A673 (cell line): Measurements from ENCODE around the gene SSC4D. TPM values are rescaled to one million over a fixed set of nuclear protein-coding genes. Genes with fewer than 3 reads are reported as not detected.
"Not testable (repeated sequence)": the region's sequence is repeated elsewhere in the genome, so short reads cannot be mapped to it uniquely, and the experiment has no call there.

ENCODE experiments used
- BruUV-seq: library from RNA; stranded (reverse); fragments of 400-500 nt; replicated peaks from 2 replicates; lab custom pipeline; 2021; lab: Mats Ljungman, UMichigan
- CTCF ChIA-PET: fragments of 300-600 bp; sonication (Branson Sonifier 250); formaldehyde crosslinking; loops from one replicate; lab custom pipeline; 2022; ENCODE audit warnings: antibody characterized with exemption; lab: Charles Lee
- POLR2A ChIA-PET: fragments of 300-600 bp; sonication (Branson Sonifier 250); formaldehyde crosslinking; loops from one replicate; lab custom pipeline; 2022; ENCODE audit warnings: antibody characterized with exemption; ENCODE audit not compliant: low non-redundant PET; lab: Charles Lee
- DNase-seq: peaks from one replicate; pipeline ENCODE4 v3.0.0-alpha.2; 2015; ENCODE audit warnings: low spot score
- H3K27ac ChIP-seq: fragments of 200-600 bp; sonication (generic); 2 replicates; pipeline ENCODE4 v1.5.1; 2016; ENCODE audit warnings: mixed run types, low read depth, mild to moderate bottlenecking, mixed read lengths, antibody characterized with exemption, low read length; ENCODE audit not compliant: poor library complexity, severe bottlenecking
- H3K27me3 ChIP-seq: fragments of 200-600 bp; sonication (generic); replicated peaks from 2 replicates; pipeline ENCODE4 v1.6.1; 2017; ENCODE audit warnings: mixed run types, low read depth, mild to moderate bottlenecking, mixed read lengths, antibody characterized with exemption, low read length; ENCODE audit not compliant: insufficient read depth, poor library complexity
- H3K36me3 ChIP-seq: fragments of 200-600 bp; sonication (generic); 2 replicates; pipeline ENCODE4 v1.6.1; 2016; ENCODE audit warnings: mixed run types, mild to moderate bottlenecking, mixed read lengths, antibody characterized with exemption, low read length; ENCODE audit not compliant: insufficient read depth, poor library complexity, severe bottlenecking
- H3K4me1 ChIP-seq: fragments of 200-600 bp; sonication (generic); 2 replicates; pipeline ENCODE4 v1.6.1; 2017; ENCODE audit warnings: mixed run types, mild to moderate bottlenecking, mixed read lengths, antibody characterized with exemption, low read length; ENCODE audit not compliant: insufficient read depth, poor library complexity, severe bottlenecking
- H3K4me3 ChIP-seq: fragments of 200-600 bp; sonication (generic); 2 replicates; pipeline ENCODE4 v1.5.1; 2016; ENCODE audit warnings: low read depth, mixed run types, mild to moderate bottlenecking, mixed read lengths, low read length; ENCODE audit not compliant: poor library complexity, severe bottlenecking
- H3K9me3 ChIP-seq: fragments of 200-600 bp; sonication (generic); 2 replicates; pipeline ENCODE4 v1.6.1; 2016; ENCODE audit warnings: mixed run types, low read depth, mild to moderate bottlenecking, mixed read lengths, antibody characterized with exemption, low read length; ENCODE audit not compliant: poor library complexity, severe bottlenecking
- EZH2 ChIP-seq: fragments of 200-600 bp; sonication (generic); IDR thresholded peaks from 2 replicates; pipeline ENCODE4 v1.6.1; 2017; ENCODE audit warnings: borderline replicate concordance, low read depth, mild to moderate bottlenecking, mixed read lengths, antibody characterized with exemption, low read length; ENCODE audit not compliant: poor library complexity, severe bottlenecking
- intact Hi-C: fragments of 100-400 bp; cut with micrococcal nuclease; formaldehyde crosslinking; loops from one replicate; pipeline ENCODE4 v1.10.0; 2022; ENCODE audit not compliant: unreplicated experiment
- total RNA-seq: library from RNA; stranded (reverse); gene quantifications from 2 replicates; pipeline ENCODE4 v1.2.3, GENCODE V29; 2021
- TF ChIP-seq, protein P1 (sequence below): fragments of 300-800, 200-600 bp; sonication (generic); conservative IDR thresholded peaks from 2 replicates; pipeline ENCODE4 v1.5.1; 2017; ENCODE audit warnings: low read depth, mild to moderate bottlenecking, antibody characterized with exemption, low read length, moderate library complexity, mixed read lengths

The SSC4D gene
- total RNA-seq, 1 experiment from 2014 or later, result 1.2 TPM

DNA sequence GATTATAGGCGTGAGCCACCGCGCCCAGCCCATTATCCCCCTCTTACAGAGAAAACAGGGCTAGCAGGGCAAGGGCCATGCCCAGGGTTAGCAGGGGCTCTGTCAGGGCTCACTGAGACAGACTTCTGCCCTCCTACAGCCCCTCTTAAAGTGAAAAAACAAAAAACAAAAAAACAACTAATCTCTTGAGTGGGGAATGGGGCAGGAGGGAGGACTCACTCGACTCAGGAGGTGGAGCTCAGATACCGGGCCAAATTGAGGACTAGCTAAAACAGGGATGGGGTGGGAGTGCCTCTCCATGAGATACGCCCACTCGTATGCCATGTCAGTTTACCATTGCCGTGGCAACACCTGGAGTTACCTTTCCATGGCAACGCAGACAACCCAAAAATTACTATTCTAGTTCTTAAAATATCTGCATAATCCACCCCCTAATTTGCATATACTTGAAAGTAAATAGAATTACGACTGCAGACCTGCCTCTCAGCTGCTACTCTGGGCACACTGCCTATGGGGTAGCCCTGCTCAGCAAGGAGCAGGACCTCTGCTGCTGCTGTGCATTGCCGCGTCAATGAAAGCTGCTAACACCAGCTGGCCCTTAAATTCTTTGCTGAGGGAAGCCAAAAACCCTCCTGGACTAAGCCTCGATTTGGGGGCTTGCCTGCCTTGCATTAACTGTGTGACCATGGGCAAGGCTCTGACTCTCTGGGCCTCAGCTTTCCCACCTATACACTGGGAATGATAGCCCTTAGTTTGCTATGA lies 13.4 kb downstream of the SSC4D start:
- H3K27ac ChIP-seq, result no peak overlapping the region
- no peaks in the 10 kb centered on the region for H3K27me3 ChIP-seq
- no peak overlapping the region for H3K4me3 ChIP-seq
- H3K36me3 ChIP-seq, result no peaks in the 10 kb centered on the region
- intact Hi-C loops, result no loop called here
- H3K9me3 ChIP-seq, result no peaks in the 10 kb centered on the region
- peak; percentile 39 for DNase-seq
- TF ChIP-seq EZH2, result no peak
- TF ChIP-seq, protein P1, sequence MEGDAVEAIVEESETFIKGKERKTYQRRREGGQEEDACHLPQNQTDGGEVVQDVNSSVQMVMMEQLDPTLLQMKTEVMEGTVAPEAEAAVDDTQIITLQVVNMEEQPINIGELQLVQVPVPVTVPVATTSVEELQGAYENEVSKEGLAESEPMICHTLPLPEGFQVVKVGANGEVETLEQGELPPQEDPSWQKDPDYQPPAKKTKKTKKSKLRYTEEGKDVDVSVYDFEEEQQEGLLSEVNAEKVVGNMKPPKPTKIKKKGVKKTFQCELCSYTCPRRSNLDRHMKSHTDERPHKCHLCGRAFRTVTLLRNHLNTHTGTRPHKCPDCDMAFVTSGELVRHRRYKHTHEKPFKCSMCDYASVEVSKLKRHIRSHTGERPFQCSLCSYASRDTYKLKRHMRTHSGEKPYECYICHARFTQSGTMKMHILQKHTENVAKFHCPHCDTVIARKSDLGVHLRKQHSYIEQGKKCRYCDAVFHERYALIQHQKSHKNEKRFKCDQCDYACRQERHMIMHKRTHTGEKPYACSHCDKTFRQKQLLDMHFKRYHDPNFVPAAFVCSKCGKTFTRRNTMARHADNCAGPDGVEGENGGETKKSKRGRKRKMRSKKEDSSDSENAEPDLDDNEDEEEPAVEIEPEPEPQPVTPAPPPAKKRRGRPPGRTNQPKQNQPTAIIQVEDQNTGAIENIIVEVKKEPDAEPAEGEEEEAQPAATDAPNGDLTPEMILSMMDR, result no peak
- H3K4me1 ChIP-seq, result peaks cover 21% of the 10 kb centered on the region
- CTCF ChIA-PET, result no interaction called here
- POLR2A ChIA-PET, result no interaction called here
- BruUV-seq, result no TSS peak

GRCh38 chr7:76395605-76395964 lies 13.9 kb downstream of the SSC4D start:
- H3K4me3 ChIP-seq, H3K27me3 ChIP-seq, DNase-seq, CTCF ChIA-PET, BruUV-seq, H3K27ac ChIP-seq, H3K36me3 ChIP-seq, H3K9me3 ChIP-seq, intact Hi-C loops, POLR2A ChIA-PET: not testable (repeated sequence)
- H3K4me1 ChIP-seq, result peaks cover 21% of the 10 kb centered on the region

GRCh38 chr7:76394957-76395356 lies 14.5 kb downstream of the SSC4D start:
- Histone ChIP-seq H3K4me3 (no peak overlapping the region), H3K27me3 (no peaks in the 10 kb centered on the region), H3K9me3 (no peaks in the 10 kb centered on the region), H3K4me1 (peaks cover 21% of the 10 kb centered on the region), H3K36me3 (no peaks in the 10 kb centered on the region), H3K27ac (peak overlapping the region; percentile 57)
- intact Hi-C loops, result no loop called here
- POLR2A ChIA-PET, result no interaction called here
- no peak for DNase-seq
- CTCF ChIA-PET, result no interaction called here
- no TSS peak for BruUV-seq
- TF ChIP-seq EZH2, result no peak
- TF ChIP-seq, protein P1, result no peak
